ENCODE measurements around the gene ADIPOR2. TPM values are rescaled to one million over a fixed set of nuclear protein-coding genes. Genes with fewer than 3 reads are reported as not detected.

ADIPOR2 gene
- total and polyA plus RNA-seq, 9 donors: 21.5 to 91.8 (median 42.0) TPM

DNA sequence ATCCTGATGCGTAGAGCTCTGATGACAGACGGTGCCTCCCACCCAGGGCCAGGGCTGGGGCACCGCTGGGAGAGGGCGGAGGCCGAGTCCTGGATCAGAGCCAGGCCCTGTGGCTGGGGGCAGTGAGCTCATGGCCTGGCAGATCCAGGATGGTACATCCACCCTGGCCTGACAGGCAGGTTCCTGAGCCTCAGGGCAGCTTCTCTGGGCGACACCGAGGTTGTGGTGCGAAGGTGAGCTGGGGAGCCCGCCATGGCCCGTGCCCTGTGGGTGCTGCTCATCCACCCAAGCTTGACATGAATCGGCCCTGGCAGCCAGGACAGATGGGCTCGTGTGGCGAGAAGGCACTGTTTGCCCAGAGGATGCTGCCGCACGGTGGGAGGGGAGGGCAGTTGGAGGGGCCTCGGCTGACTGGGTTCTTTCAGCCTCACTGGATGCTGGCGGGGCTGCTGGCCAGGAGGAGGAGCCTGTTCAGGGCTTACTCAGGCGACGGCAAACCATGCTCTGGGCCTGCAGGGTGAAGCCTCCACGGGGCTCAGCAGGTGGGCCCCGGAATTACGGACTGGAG lies 146.1 kb downstream of the ADIPOR2 start:
- 56 to 61% (median 61%) methylated on average over 22 of the region's 22 CpGs for WGBS, 3 donors

GRCh38 chr12:1837541-1838204 lies 146.8 kb downstream of the ADIPOR2 start:
- 72 to 83% (median 76%) methylated on average over 12 of the region's 12 CpGs for WGBS, 3 donors
- Histone ChIP-seq H3K27ac (no peak overlapping the region), H3K4me3 (no peak overlapping the region), H3K27me3 (no peaks in the 10 kb centered on the region), H3K36me3 (no peaks in the 10 kb centered on the region), H3K9me3 (no peaks in the 10 kb centered on the region), H3K4me1 (ENCODE audit: insufficient read depth) (no peaks in the 10 kb centered on the region)
- no peak for DNase-seq
- intact Hi-C loops (cut with DNase I): no loop called here
- TF ChIP-seq, protein P1, sequence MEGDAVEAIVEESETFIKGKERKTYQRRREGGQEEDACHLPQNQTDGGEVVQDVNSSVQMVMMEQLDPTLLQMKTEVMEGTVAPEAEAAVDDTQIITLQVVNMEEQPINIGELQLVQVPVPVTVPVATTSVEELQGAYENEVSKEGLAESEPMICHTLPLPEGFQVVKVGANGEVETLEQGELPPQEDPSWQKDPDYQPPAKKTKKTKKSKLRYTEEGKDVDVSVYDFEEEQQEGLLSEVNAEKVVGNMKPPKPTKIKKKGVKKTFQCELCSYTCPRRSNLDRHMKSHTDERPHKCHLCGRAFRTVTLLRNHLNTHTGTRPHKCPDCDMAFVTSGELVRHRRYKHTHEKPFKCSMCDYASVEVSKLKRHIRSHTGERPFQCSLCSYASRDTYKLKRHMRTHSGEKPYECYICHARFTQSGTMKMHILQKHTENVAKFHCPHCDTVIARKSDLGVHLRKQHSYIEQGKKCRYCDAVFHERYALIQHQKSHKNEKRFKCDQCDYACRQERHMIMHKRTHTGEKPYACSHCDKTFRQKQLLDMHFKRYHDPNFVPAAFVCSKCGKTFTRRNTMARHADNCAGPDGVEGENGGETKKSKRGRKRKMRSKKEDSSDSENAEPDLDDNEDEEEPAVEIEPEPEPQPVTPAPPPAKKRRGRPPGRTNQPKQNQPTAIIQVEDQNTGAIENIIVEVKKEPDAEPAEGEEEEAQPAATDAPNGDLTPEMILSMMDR (IDR thresholded peaks at IDR 0.05): no peak
- TF ChIP-seq POLR2A (IDR thresholded peaks at IDR 0.05) (no peak), EP300 (IDR thresholded peaks at IDR 0.05) (no peak)

More for the DNA sequence above, 146.1 kb downstream of the ADIPOR2 start:
- H3K4me1 ChIP-seq (ENCODE audit: insufficient read depth): no peaks in the 10 kb centered on the region
- DNase-seq: no peak
- no peak overlapping the region for H3K27ac ChIP-seq
- TF ChIP-seq POLR2A (IDR thresholded peaks at IDR 0.05) (no peak), EP300 (IDR thresholded peaks at IDR 0.05) (no peak)
- TF ChIP-seq, protein P1 (IDR thresholded peaks at IDR 0.05): no peak
- H3K27me3 ChIP-seq: no peaks in the 10 kb centered on the region
- intact Hi-C loops (cut with DNase I): no loop called here
- H3K36me3 ChIP-seq: no peaks in the 10 kb centered on the region
- no peaks in the 10 kb centered on the region for H3K9me3 ChIP-seq
- H3K4me3 ChIP-seq: no peak overlapping the region

Small RNA genes within 50 kb of the gene (microRNA-seq; reads per million reads assigned to microRNA genes)
- gene MIR3649: 0 to 0.18 (median 0) reads per million in 3 donors

Small RNA genes within 50 kb of the gene (small RNA-seq; reads per million reads assigned to genes)
- not detected for gene MIR3649

Other genes with a start within 250 kb of the ADIPOR2 start
- gene FBXL14, start 96.5 kb upstream of the ADIPOR2 start, total RNA-seq: 10 to 100 TPM in 5 of 7 donors, 1 to 10 TPM in 2; 8.3 to 16.2 (median 12.0) TPM
- 10 to 100 TPM in 1 of 2 donors, 1 to 10 TPM in 1; 1.3 to 10.8 TPM for gene FBXL14, start 96.5 kb upstream of the ADIPOR2 start, polyA plus RNA-seq
- 10 to 100 TPM in 4 of 7 donors, 1 to 10 TPM in 3; 3.1 to 20.3 (median 12.4) TPM for gene WNT5B, start 61.8 kb upstream of the ADIPOR2 start, total RNA-seq
- 1 to 10 TPM; 3.7 to 6.9 TPM for gene WNT5B, start 61.8 kb upstream of the ADIPOR2 start, polyA plus RNA-seq
- gene LRTM2, start 129.5 kb downstream of the ADIPOR2 start, total RNA-seq: not detected
- not detected for gene LRTM2, start 129.5 kb downstream of the ADIPOR2 start, polyA plus RNA-seq
- gene CACNA2D4, start 227.6 kb downstream of the ADIPOR2 start, total RNA-seq: 1 to 10 TPM; 2.2 to 6.8 (median 3.2) TPM
- 1 to 10 TPM; 2.1 to 2.4 TPM for gene CACNA2D4, start 227.6 kb downstream of the ADIPOR2 start, polyA plus RNA-seq

All from ovary (tissue), 9 donors.